Activated CD8-positive, alpha-beta memory T cell treated with anti-CD3 and anti-CD28 coated beads, Interleukin-2, amount 50 U/mL, for 1 hour (primary cell): ENCODE data around the gene ICAM3.
"Not testable (repeated sequence)": the region's sequence is repeated elsewhere in the genome, so short reads cannot be mapped to it uniquely, and the experiment has no call there.

Experiments
- DNase-seq: peaks from one replicate; pipeline ENCODE4 v3.0.0-alpha.2; 2020; ENCODE audit errors: extremely low read depth

Gene ICAM3

DNA sequence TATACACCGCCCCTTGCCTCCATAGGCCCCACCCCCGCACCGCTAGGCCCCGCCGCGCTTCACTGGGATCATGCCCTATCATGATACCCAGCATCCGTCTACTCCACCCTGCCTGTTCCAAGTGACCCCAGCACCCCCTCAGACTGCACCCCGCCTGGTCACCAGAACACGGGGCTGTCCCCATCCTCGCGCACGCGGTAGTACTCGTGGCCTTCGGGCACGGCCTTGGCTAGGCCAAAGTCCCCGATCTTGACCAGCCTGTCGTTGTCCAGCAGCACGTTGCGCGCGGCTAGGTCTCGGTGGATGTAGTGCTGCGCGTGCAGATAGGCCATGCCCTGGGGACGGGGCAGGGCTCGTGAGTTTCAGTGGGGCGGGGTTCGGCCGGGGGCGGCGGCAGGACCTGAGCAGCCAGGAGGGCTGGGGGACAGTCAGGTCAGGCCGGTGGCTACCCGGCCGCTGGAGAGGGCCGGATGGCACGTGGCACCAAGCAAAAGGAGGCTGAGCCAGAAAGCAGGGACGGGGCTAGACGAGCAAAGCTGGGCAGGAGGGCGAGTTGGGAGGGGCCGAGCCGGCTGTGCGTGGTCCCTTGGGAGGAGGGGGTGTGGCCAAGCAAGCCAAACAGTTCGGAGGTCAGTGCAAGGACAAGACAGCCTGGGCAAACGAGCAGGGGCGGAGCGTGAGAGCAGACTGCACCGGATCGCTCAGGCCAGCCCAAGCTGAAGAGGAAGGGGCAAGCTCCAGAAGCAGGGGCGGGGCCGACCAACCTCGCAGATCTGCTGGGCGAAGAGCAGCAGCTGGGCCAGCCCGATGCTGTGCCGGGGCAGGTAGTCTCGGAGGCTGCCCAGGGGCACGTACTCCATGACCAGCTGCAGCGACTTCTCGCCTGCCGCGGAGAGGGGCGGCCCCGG, 13.6 kb upstream of the ICAM3 start:
- DNase-seq, result no peak

DNA sequence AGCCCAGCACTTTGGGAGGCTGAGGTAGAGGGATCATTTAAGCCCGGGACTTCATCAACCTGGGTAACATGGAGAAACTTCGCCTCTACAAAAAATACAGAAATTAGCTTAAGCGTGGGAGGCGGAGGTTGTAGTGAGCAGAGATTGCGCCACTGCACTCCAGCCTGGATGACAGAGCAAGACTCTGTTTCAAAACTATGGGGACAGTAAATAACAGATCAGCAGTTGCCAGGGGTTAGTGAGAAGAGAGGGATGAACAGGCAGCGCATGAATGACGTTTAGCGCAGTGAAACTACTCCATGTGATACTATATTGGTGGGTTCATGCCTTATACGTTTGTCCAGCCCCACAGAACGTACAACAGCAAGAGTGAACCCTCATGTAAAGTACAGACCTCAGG, 7.1 kb upstream of the ICAM3 start:
- DNase-seq, result no peak

DNA sequence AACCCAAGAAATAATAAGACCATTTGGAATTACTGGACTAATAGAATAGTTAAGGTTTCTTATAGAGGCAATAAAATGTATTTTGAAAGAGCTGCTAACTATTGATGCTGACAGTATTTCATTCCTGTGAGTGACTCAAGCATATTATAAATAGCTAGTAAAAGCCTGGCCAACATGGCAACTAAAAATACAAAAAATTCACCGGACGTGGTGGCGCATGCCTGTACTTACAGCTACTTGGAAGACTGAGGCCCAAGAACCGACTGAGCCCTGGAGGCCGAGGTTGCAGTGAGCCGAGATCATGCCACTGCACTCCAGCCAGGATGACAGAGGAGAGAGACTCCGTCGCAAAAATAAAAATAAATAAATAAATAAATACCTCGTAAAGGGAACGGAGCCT, 5.4 kb upstream of the ICAM3 start:
- no peak for DNase-seq

DNA sequence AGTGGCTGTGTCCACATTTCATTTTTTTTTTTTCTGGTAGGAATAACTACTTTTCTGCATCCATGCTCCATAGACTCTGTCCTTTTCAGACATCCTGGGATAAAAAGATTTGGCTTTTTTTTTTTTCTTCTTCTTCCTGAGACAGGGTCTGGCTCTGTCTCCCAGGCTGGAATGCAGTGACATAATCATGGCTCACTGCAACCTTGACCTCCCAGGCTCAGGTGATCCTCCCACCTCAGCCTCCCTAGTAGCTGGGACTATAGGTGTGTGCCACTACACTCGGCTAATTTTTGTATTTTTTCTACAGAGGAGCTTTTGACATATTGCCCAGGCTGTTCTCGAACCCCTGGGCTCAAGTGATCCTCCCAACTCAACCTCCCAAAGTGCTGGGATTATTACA, 4.1 kb upstream of the ICAM3 start:
- no peak for DNase-seq

DNA sequence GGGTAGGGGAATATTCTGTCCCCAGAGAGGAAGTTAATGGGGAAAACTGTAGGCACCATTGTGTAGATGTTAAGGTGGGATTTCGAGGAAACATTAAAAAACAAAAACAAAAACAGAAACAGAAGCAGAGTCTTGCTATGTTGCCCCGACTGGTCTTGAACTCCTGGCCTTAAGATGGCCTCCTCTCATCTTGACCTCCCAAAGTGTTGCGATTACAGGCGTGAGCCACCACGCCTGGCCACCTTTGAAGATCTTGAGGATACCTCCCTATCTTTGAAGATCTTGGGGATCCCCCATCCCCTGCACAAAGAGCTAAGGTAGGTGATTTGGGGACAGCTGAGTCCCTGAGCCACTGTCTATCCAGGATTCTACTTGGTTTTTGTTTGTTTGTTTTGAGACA, 553 bp upstream of the ICAM3 start:
- DNase-seq, result no peak

DNA sequence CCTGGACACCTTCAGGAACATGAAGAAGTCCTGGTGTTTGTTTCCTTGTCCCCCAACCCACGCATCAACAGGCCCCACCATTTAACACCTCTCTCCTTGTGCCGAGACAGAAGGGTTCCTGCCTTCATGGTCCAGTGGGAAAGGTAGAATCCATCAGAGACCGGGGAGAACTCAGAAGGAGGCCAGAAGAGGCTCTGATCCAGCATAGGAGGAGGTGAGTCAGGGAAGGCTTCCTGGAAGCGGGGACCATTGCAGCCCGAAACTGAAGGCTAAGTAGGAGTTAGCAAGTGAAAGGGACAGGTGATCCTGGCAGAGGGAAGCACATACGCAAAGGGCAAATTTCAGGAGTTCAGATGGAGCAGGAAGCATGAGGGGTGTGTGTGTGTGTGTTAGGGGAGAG, 484 bp downstream of the ICAM3 start:
- DNase-seq, result no peak

DNA sequence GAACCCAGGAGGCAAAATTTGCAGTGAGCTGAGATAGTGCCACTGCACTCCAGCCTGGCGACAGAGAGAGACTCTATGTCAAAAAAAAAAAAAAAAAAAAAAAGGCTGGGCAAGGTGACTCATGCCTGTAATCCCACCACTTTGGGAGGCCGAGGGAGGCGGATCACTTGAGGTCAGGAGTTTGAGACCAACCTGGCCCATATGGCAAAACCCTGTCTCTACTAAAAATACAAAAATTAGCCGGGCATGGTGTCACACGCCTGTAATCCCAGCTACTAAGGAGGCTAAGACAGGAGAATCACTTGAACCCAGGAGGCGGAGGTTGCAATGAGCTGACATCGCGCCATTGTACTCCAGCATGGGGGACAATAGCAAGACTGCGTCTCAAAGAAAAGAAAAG, 2.7 kb downstream of the ICAM3 start:
- DNase-seq, result not testable (repeated sequence)

DNA sequence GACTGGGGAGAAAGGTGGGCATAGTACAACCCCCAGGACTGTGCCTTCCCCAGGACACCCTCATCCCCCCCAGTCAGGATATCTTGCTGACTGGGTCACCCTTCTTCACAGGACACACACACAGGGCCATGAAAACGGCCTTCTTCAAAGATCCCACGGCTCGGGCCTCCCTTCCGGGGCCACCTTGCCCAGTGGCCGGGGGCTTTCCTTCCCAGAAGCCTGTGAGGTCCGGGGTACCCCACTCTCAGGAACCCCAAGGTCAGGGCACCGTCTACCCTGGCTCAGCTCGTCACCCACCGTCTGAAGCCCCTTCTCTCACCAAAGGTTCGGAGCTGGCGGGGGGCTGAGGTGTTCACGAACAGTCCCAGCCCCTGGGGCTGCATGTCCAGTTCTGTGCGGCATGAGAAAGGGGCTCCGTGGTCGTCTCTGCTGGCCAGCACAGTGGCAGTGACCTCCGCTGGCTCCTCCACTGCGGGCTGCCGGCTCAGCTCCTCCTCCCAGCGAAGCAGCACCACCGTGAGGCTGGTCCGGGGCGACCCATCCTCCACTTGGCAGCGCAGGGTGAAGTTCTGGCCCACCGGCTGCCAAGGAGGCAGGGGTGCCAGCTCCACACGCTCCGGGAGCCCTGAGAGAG, 4.0 kb downstream of the ICAM3 start:
- no peak for DNase-seq

DNA sequence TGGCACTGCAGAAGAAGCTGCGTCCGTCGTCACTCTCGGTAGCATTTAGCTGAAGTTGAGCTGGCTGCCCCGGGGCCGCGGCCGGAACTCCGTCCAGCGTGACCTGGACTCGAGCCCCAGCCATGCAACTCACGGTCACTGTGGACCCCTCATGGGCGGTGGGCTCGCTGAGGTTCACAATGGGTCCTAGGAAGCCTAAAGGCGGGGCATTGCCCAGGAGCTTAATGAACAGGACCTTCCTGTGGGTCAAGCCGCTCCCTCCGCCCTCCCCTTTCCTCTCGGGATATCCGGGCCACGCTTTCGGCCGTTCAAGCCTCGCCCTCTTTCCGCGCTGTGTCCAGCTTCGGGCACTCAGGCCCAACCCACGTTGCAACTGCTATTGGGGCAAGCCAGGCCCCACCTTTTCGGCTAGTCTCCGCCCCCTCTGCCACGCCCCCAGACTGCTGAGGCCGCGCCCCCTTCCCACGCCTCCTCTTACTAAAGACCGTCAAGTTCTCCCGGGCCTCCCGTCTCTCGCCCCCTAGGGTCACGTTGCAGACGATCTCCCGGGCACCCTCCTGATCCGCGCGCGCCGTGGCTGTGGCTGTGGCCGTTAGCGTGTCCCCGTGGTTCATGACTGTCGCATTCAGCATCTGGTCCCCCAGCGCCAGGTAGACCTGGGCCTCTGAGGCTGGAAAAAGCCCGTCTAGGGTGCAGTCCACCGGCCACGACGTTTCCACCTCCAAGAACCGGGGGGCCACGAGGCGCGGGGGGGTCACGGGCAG, 4.7 kb downstream of the ICAM3 start:
- DNase-seq, result no peak

DNA sequence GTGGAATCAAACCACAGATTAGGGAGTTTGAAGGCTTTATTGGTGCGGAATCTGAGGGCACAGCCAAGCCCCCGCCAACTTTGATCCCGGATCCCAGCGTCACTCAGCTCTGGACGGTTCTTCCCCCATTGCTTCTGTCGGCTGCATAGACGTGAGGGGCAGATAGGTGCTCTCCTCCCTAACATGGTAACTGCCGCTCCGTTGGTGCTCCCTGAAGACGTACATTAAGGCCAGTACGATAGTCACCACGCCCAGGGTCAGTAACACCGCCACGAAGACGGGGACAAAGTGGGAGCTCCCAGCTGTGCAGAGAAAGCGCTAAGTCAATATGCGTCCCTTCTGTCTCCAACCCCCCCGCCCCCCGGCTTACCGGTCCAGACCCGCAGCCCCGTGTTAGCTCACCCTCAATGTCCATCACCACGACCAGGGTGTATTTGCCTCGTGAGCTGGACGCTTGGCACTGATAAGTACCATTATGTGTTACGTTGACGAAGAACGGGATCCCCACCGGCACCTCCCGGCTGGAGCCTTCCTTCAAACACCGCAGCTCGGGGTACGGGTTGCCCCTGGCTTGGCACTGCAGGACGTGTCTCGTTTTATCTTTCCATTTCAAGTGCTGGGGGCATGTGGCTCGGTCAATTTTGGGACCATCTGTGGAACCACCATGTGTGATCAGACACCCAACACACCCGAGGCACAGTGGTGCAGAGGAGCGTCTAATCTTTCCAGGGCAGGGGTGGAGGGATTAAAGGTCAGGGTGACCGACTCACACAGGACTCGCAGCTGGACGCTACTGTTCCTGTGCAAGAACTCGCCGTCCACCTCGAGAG, 5.5 kb downstream of the ICAM3 start:
- DNase-seq, result no peak

DNA sequence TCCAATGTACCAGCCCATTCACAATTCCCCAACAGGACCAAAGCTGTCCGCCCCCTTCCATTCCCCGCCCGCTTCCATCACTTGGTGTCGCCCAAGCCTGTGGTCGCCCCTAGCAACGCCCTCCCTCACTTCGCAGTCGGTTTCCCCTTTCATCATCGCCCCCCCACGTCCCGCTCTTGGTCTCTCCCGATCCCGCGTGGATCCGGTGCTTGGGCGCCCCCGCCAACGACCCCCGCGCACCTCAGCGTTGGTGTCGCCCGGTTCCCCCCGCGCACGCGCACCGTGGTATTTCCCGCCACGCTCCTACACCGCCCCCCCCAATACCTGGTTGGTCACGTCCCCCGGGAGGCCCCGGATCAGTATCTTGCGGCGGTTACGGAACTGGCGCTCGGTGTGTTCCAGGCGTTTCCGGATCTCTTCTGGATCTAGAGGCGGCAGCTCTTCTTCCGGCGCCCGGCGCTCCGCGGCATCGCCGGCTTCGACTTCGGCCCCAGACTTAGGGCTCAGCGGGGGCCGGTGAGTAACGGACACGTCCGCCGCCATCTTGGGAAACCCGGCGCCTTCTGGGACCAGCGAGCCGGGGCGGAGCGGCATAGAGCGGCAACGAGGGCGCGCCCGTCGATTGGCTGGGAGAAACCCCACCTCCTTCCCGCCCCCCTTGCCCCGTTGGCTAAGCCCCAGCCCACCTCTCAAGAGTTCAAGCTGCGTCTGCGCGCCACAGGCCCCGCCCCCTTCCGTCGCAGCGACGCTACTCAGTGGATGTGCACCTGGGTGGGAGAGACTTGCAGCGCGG, 6.3 kb downstream of the ICAM3 start, which contains the start of gene RAVER1:
Gene RAVER1 (minus strand): TSS at position 565 of the 793 bp plus-strand sequence. CDS start 22 bp downstream, at position 543.
- DNase-seq, result peak; percentile 93

DNA sequence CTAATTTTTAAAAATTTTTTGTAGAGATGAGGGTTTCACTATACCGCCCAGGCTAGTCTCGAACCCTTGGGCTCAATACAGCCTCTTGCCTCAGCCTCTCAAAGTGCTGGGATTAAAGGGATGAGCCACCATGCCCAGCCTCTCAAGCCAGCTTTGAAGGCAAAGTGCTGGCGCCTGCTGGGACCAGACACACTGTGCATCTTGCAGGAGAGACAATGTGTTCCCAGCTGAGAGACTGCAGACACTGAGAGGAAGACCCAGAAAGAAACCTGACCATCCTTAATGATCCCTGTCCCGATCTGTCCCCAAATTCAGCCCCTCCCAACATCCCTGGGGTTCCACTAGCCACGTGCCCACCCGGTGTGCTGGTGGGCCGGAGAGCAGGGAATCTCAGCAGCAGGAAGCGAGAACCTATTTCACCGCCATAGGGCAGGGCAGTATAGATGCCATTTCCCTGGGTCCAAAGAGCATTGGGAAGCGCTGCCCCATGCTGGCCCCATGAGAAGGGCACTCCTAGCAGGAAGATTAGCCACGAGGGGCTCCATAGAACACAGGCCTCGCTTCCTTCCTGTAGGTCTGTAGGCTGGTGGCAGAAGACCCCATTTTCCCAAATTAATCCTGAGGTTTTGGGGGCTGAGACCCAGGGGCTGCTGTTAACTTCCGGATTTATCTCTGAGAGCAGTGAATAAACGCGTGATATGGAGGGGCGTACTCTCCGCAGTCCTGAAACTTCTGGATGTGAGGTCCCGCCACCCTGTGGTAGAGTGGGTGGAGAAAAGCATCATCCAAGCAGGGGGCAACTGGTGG, 7.1 kb downstream of the ICAM3 start:
- no peak for DNase-seq

DNA sequence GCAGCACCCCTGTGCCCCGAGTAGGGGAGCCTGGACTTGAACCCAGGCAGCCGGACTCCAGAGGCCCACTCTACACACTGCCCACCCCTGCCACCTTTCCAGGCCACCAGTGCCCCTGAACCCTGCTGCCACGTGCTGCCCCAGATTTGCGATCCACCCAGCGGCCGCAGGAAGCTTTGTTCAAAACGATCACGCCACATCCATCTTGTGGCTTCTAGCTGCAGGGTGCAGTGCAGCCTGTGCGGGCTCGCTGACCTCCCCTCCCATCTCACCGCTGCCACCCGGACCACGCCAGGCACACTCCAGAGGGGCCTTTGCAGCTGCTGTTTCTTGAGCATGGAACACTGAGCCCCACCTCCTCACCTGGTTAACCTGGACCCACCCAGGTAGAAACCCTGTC, 9.9 kb downstream of the ICAM3 start:
- DNase-seq, result no peak

DNA sequence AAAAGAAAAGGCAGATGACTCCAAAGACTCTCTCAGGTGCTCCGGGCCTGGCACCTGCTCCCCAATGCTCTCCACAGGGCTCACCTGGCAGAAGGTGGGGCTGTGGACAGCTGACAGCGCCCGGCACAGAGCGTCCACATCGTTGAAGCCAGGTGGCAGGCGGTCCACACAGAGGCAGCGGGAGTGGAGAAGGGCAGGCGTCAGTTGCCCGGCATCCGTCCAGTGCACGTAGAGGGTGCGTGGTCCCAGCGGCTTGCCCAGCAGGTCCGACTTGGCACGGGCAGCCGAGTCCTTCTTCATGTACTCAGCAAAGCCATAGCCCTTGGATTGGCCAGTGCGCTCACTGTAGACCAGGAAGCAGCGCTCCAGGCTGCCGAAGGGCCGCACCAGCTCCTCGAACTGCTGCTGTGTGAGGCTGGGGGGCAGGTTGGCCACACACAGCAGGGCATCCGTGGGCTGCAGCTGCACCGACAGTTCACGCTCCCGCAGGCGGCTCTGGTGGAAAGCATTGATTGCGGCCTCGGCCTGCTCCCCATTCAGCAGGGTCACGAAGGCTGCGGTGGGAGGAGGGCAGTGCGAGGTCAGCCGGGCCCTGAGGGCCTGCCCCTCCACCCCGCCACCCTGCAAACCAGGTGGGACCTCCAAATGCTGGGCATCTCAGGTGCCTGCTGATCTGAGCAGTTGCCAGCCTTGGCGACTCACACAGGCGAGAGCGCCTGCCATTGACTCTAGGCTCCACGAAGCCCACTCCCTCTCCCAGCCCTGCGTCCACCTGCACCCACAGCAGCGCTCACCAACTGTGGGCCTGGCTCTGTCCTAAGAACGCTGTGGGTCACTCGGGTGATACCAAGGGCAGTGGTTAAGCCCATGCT, 10.6 kb downstream of the ICAM3 start:
- DNase-seq, result no peak

DNA sequence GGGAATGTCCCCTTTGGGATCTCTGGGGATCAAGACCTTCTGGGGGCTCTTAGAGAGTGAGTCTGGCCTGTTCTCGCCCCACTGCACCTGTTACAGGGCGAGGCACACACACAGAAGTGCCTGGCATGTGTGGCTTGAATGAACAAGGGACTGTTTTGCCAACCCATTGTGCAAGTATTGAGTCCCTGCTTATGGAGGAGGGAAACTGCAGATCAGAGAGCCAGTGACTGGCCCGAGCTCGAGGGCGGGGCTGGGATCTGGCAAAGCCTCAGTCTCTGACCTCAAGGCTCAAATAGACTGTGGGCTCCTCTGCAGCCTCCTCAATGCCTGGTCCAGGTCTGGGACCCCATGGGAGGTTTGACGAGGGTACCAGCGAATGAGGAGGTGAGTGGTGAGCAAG, 11.6 kb downstream of the ICAM3 start:
- DNase-seq, result no peak

DNA sequence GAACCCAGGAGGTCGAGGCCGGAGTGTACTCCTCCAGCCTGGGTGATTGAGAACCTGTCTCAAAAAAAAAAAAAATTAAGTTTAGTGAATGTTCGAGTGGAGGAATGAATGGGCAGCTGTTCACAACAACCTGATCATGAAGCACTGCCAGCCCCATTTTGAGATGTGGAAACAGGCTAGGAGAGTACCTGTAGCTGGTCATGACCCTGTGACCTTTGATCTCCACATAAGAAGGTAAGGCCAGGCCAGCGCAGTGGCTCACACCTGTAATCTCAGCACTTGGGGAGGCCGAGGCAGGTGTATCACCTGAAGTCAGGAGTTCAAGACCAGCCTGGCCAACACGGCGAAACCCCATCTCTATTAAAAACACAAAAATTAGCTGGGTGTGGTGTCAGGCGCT, 13.7 kb downstream of the ICAM3 start:
- no peak for DNase-seq

DNA sequence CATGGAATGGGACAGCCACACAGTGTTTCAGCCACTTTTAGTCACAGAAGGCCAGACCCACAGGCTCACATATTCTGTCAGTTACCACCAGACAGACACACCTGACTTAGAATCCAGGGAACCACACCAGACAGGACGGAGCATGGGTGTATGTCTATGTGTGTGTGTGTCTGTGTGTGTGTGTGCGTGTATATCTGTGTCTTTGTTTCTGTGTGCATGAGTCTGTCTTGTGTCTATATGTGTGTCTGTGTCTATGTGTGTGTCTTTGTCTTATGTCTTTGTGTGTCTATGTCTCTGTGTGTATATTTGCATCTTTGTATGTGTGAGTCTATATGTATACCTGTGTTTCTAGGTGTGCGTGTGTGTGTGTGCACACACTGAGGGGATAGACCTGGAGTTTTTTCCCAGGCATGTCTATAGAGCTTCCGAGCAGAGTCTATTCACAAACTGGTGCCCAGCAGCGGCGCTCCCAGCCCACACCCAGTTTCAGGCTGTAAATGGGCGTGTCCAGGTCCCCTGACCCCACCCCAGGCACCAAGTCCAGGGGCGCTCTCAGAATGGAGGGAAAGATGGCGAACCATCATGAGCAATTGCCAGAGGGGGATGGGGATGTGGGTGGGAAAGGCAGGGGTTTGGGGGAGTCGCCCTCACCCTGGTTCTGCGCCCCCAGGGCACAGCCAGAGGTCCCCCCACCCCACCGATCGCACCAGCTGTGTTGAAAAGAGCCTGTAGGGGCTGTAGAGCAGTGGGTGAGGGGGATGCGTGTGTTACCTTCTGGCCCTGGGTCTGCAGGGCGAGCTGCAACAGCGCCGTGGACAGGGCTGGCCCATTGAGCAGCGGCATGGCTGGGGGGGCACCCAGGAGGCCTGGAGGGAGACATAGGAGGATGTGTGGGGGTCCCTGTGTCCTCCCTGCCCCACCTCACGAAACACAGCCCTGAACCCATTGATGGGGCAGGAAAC, 17.3 kb downstream of the ICAM3 start:
- no peak for DNase-seq

DNA sequence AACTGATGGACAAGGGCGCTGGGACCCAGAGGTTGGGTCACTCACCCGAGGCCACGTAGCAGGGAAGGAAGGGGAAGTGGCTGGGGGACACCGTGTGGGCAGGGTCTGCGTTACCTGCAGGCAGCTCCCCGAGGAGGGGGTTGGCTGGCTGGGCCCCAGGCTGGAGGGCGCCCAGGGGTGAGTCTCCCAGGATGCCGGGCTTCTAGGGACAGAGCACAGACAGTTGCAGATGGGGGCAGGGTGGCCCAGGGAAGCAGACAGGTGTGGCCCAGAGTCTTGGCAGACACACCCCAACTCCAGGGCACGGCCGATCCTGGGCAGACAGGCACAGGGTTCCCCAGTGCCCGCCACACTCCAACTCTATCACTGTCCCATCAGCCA, 18.0 kb downstream of the ICAM3 start:
- DNase-seq, result no peak
